ENCODE data around the gene HTR5A.

The HTR5A gene

GRCh38 chr7:155129186-155129585 is 59.1 kb downstream of the HTR5A start:
- no peak for TF ChIP-seq CREB1 (IDR thresholded peaks at IDR 0.05; ENCODE audit: low read depth)
- TF ChIP-seq TEAD4 (IDR thresholded peaks at IDR 0.05): no peak
- no peak for TF ChIP-seq ZBTB7A (IDR thresholded peaks at IDR 0.05; ENCODE audit: low read depth)
- TF ChIP-seq TCF12 (IDR thresholded peaks at IDR 0.05; ENCODE audit: low read depth): no peak
- no peak for TF ChIP-seq NFIC (IDR thresholded peaks at IDR 0.05)
- TF ChIP-seq MAX (IDR thresholded peaks at IDR 0.05): no peak
- no peak for TF ChIP-seq EGR1 (IDR thresholded peaks at IDR 0.05)
- no peak for TF ChIP-seq REST (IDR thresholded peaks at IDR 0.05; ENCODE audit: low read depth)
- TF ChIP-seq FOXM1 (IDR thresholded peaks at IDR 0.05; ENCODE audit: borderline replicate concordance, low read depth): no peak
- no peak for TF ChIP-seq EP300 (IDR thresholded peaks at IDR 0.05; ENCODE audit: borderline replicate concordance)
- TF ChIP-seq TAF1 (IDR thresholded peaks at IDR 0.05; ENCODE audit: low read depth): no peak

GRCh38 chr7:155129789-155130188 is 59.7 kb downstream of the HTR5A start:
- TF ChIP-seq EGR1 (IDR thresholded peaks at IDR 0.05): no peak
- no peak for TF ChIP-seq TAF1 (IDR thresholded peaks at IDR 0.05; ENCODE audit: low read depth)
- TF ChIP-seq RAD21 (IDR thresholded peaks at IDR 0.05; ENCODE audit: low read depth): no peak
- no peak for TF ChIP-seq MAX (IDR thresholded peaks at IDR 0.05)
- no peak for TF ChIP-seq USF1 (IDR thresholded peaks at IDR 0.05)
- TF ChIP-seq ZBTB7A (IDR thresholded peaks at IDR 0.05; ENCODE audit: low read depth): no peak
- no peak for TF ChIP-seq TCF12 (IDR thresholded peaks at IDR 0.05; ENCODE audit: low read depth)

- TF ChIP-seq CREB1 (IDR thresholded peaks at IDR 0.05; ENCODE audit: low read depth) (no peak), REST (IDR thresholded peaks at IDR 0.05; ENCODE audit: low read depth) (no peak), TEAD4 (IDR thresholded peaks at IDR 0.05) (no peak), USF1 (IDR thresholded peaks at IDR 0.05) (no peak), FOXM1 (IDR thresholded peaks at IDR 0.05; ENCODE audit: borderline replicate concordance, low read depth) (no peak), CEBPB (IDR thresholded peaks at IDR 0.05) (no peak), TCF12 (IDR thresholded peaks at IDR 0.05; ENCODE audit: low read depth) (no peak), EP300 (IDR thresholded peaks at IDR 0.05; ENCODE audit: borderline replicate concordance) (no peak), NFIC (IDR thresholded peaks at IDR 0.05) (no peak)
These were observed 60.4 kb downstream of the HTR5A start for GRCh38 chr7:155130493-155130892.

GRCh38 chr7:155131090-155131489 is 61.0 kb downstream of the HTR5A start:
- TF ChIP-seq FOXM1 (IDR thresholded peaks at IDR 0.05; ENCODE audit: borderline replicate concordance, low read depth): no peak
- TF ChIP-seq TEAD4 (IDR thresholded peaks at IDR 0.05): no peak
- no peak for TF ChIP-seq CREB1 (IDR thresholded peaks at IDR 0.05; ENCODE audit: low read depth)
- TF ChIP-seq TCF12 (IDR thresholded peaks at IDR 0.05; ENCODE audit: low read depth): no peak
- TF ChIP-seq CEBPB (IDR thresholded peaks at IDR 0.05): no peak
- TF ChIP-seq EGR1 (IDR thresholded peaks at IDR 0.05): no peak
- no peak for TF ChIP-seq EP300 (IDR thresholded peaks at IDR 0.05; ENCODE audit: borderline replicate concordance)
- TF ChIP-seq RAD21 (IDR thresholded peaks at IDR 0.05; ENCODE audit: low read depth): no peak
- no peak for TF ChIP-seq USF1 (IDR thresholded peaks at IDR 0.05)
- no peak for TF ChIP-seq TAF1 (IDR thresholded peaks at IDR 0.05; ENCODE audit: low read depth)
- TF ChIP-seq ZBTB7A (IDR thresholded peaks at IDR 0.05; ENCODE audit: low read depth): no peak
- no peak for TF ChIP-seq MAX (IDR thresholded peaks at IDR 0.05)
- TF ChIP-seq NFIC (IDR thresholded peaks at IDR 0.05): no peak
- TF ChIP-seq REST (IDR thresholded peaks at IDR 0.05; ENCODE audit: low read depth): no peak
- no peak for TF ChIP-seq YY1 (IDR thresholded peaks at IDR 0.05; ENCODE audit: low read depth)
